IMR-90 (cell line): Measurements from ENCODE around the gene FLT3LG. TPM values are rescaled to one million over a fixed set of nuclear protein-coding genes. Genes with fewer than 3 reads are reported as not detected.

Experiments used
- ATAC-seq: fragments of 200-7000 bp; cut with Tn5 transposase; 2 replicates; pipeline ENCODE4 v1.9.1; 2020; ENCODE audit warnings: low read depth, mild to moderate bottlenecking, moderate library complexity
- BruUV-seq: library from RNA; stranded (reverse); fragments of 400-500 nt; replicated peaks from 2 replicates; lab custom pipeline; 2021; lab: Mats Ljungman, UMichigan
- CTCF ChIA-PET: fragments of 300-600 bp; formaldehyde crosslinking; extraction: SDS; loops from one replicate; lab custom pipeline; 2021; ENCODE audit warnings: antibody characterized with exemption; lab: Yijun Ruan, JAX
- POLR2A ChIA-PET: fragments of 300-600 bp; sonication (Branson Sonifier 250); formaldehyde crosslinking; loops from one replicate; lab custom pipeline; 2022; ENCODE audit warnings: antibody characterized with exemption; ENCODE audit not compliant: unreplicated experiment; lab: Charles Lee
- DNase-seq: peaks from one replicate; pipeline ENCODE4 v3.0.0; 2013
- H2AFZ ChIP-seq: replicated peaks from 2 replicates; pipeline ENCODE3; 2013; ENCODE audit warnings: low read length, mild to moderate bottlenecking; ENCODE audit not compliant: poor library complexity
- H2AK5ac ChIP-seq: 2 replicates; pipeline ENCODE4 v1.6.1; 2013; ENCODE audit warnings: low read depth, low read length, inconsistent platforms
- H2AK9ac ChIP-seq: replicated peaks from 2 replicates; pipeline ENCODE3; 2013; ENCODE audit warnings: mild to moderate bottlenecking, low read depth, low read length, moderate library complexity; ENCODE audit not compliant: poor library complexity
- H2BK120ac ChIP-seq: 2 replicates; pipeline ENCODE4 v1.6.1; 2013; ENCODE audit warnings: low read depth, low read length, inconsistent platforms
- H2BK15ac ChIP-seq: 3 replicates; pipeline ENCODE4 v1.6.1; 2013; ENCODE audit warnings: low read depth, low read length, inconsistent platforms
- H2BK20ac ChIP-seq: 2 replicates; pipeline ENCODE4 v1.6.1; 2013; ENCODE audit warnings: low read depth, mild to moderate bottlenecking, inconsistent platforms, low read length, moderate library complexity
- H2BK5ac ChIP-seq: 2 replicates; pipeline ENCODE4 v1.6.1; 2013; ENCODE audit warnings: mild to moderate bottlenecking, low read depth, low read length, inconsistent platforms; ENCODE audit not compliant: poor library complexity, severe bottlenecking
- H3K14ac ChIP-seq: replicated peaks from 2 replicates; pipeline ENCODE4 v1.6.1; 2013; ENCODE audit warnings: low read depth, low read length, inconsistent platforms
- H3K18ac ChIP-seq: 2 replicates; pipeline ENCODE4 v1.6.1; 2013; ENCODE audit warnings: low read depth, low read length, control low read depth
- H3K23ac ChIP-seq: 2 replicates; pipeline ENCODE4 v1.6.1; 2013; ENCODE audit warnings: low read depth, low read length, inconsistent platforms
- H3K27ac ChIP-seq: 2 replicates; pipeline ENCODE4 v1.5.1; 2013; ENCODE audit warnings: mild to moderate bottlenecking, control low read depth, low read length; ENCODE audit not compliant: insufficient read depth
- H3K27me3 ChIP-seq: 2 replicates; pipeline ENCODE4 v1.6.1; 2013; ENCODE audit warnings: low read length; ENCODE audit not compliant: control insufficient read depth, insufficient read depth
- H3K36me3 ChIP-seq: 2 replicates; pipeline ENCODE4 v1.6.1; 2013; ENCODE audit warnings: low read length, mixed read lengths; ENCODE audit not compliant: control insufficient read depth, insufficient read depth
- H3K4ac ChIP-seq: 2 replicates; pipeline ENCODE4 v1.6.1; 2013; ENCODE audit warnings: low read depth, low read length, inconsistent platforms
- H3K4me1 ChIP-seq: 2 replicates; pipeline ENCODE4 v1.6.1; 2013; ENCODE audit warnings: low read length, mixed read lengths; ENCODE audit not compliant: control insufficient read depth, insufficient read depth
- H3K4me2 ChIP-seq: 2 replicates; pipeline ENCODE4 v1.6.1; 2013; ENCODE audit warnings: low read depth, mild to moderate bottlenecking, control low read depth, low read length, moderate library complexity
- H3K4me3 ChIP-seq: 2 replicates; pipeline ENCODE4 v1.5.1; 2013; ENCODE audit warnings: low read depth, mild to moderate bottlenecking, control low read depth, low read length, moderate library complexity; ENCODE audit not compliant: insufficient read depth
- H3K56ac ChIP-seq: 2 replicates; pipeline ENCODE4 v1.6.1; 2013; ENCODE audit warnings: low read length, inconsistent platforms; ENCODE audit not compliant: insufficient read depth; ENCODE audit errors: extremely low read depth
- H3K79me1 ChIP-seq, 2 experiments: 2 replicates each; pipeline ENCODE4 v1.6.1; 2013; ENCODE audit warnings: low read length in 2 of 2, inconsistent platforms in 1 of 2, low read depth in 1 of 2
- H3K9ac ChIP-seq: 2 replicates; pipeline ENCODE4 v1.6.1; 2013; ENCODE audit warnings: low read depth, low read length, control low read depth
- H3K9me1 ChIP-seq: 2 replicates; pipeline ENCODE4 v1.6.1; 2013; ENCODE audit warnings: low read length, inconsistent platforms; ENCODE audit not compliant: insufficient read depth
- H3K9me3 ChIP-seq: 2 replicates; pipeline ENCODE4 v1.6.1; 2013; ENCODE audit warnings: low read length; ENCODE audit not compliant: control insufficient read depth, insufficient read depth
- H4K20me1 ChIP-seq: 2 replicates; pipeline ENCODE4 v1.6.1; 2013; ENCODE audit warnings: low read length, inconsistent platforms; ENCODE audit not compliant: insufficient read depth
- H4K5ac ChIP-seq: 2 replicates; pipeline ENCODE4 v1.6.1; 2013; ENCODE audit warnings: mild to moderate bottlenecking, low read depth, low read length, control low read depth
- H4K8ac ChIP-seq, 2 experiments: 2 replicates each; pipeline ENCODE4 v1.6.1; 2013; ENCODE audit warnings: low read depth in 2 of 2, low read length in 2 of 2, control low read depth in 1 of 2, inconsistent platforms in 1 of 2
- H4K91ac ChIP-seq: 2 replicates; pipeline ENCODE4 v1.6.1; 2013; ENCODE audit warnings: low read depth, low read length, inconsistent platforms; ENCODE audit not compliant: insufficient read depth
- BHLHE40 ChIP-seq: fragments of 150-350 bp; IDR thresholded peaks from 2 replicates; pipeline ENCODE4 v1.6.1; 2016; ENCODE audit warnings: mild to moderate bottlenecking, low read depth, low read length
- CEBPB ChIP-seq: IDR thresholded peaks from 2 replicates; pipeline ENCODE4 v1.6.1; 2012; ENCODE audit warnings: low read depth, low read length, improper control_type of control experiment
- CHD1 ChIP-seq: IDR thresholded peaks from 2 replicates; pipeline ENCODE4 v1.6.1; 2012; ENCODE audit warnings: low read depth, low read length, improper control_type of control experiment
- FOS ChIP-seq: fragments of 150-350 bp; IDR thresholded peaks from 2 replicates; pipeline ENCODE4 v1.6.1; 2016; ENCODE audit warnings: low read depth, low read length
- MAFK ChIP-seq: IDR thresholded peaks from 2 replicates; pipeline ENCODE4 v1.6.1; 2012; ENCODE audit warnings: low read depth, low read length, improper control_type of control experiment
- MAZ ChIP-seq: IDR thresholded peaks from 2 replicates; pipeline ENCODE4 v1.6.1; 2012; ENCODE audit warnings: low read depth, mild to moderate bottlenecking, low read length, improper control_type of control experiment, moderate library complexity, borderline replicate concordance
- MXI1 ChIP-seq: IDR thresholded peaks from 2 replicates; pipeline ENCODE4 v1.6.1; 2012; ENCODE audit warnings: low read depth, mild to moderate bottlenecking, low read length, moderate library complexity, borderline replicate concordance
- NFE2L2 ChIP-seq: fragments of 150-350 bp; IDR thresholded peaks from 2 replicates; pipeline ENCODE4 v1.6.1; 2016; ENCODE audit warnings: low read depth, mild to moderate bottlenecking, low read length
- POLR2A ChIP-seq: IDR thresholded peaks from 2 replicates; pipeline ENCODE4 v1.6.1; 2012; ENCODE audit warnings: mild to moderate bottlenecking, low read depth, low read length
- RAD21 ChIP-seq: IDR thresholded peaks from 2 replicates; pipeline ENCODE4 v1.6.1; 2012; ENCODE audit warnings: low read length, improper control_type of control experiment
- RCOR1 ChIP-seq: IDR thresholded peaks from 2 replicates; pipeline ENCODE4 v1.6.1; 2012; ENCODE audit warnings: mild to moderate bottlenecking, low read length, improper control_type of control experiment; ENCODE audit not compliant: insufficient replicate concordance
- RFX5 ChIP-seq: IDR thresholded peaks from 2 replicates; pipeline ENCODE4 v1.8.0; 2012; ENCODE audit warnings: low read depth, mild to moderate bottlenecking, low read length, moderate library complexity
- SMC3 ChIP-seq: fragments of 150-350 bp; IDR thresholded peaks from 2 replicates; pipeline ENCODE4 v1.6.1; 2016; ENCODE audit warnings: low read depth, mild to moderate bottlenecking, antibody characterized with exemption, low read length, moderate library complexity
- WGBS, 2 experiments: methylation state at CpG; one replicate each; pipeline versions ENCODE4 v1.1.5 to v1.1.7; 2013; ENCODE audit warnings: missing lambda C conversion rate in 2 of 2; ENCODE audit not compliant: insufficient read length in 1 of 2; ENCODE audit errors: extremely low coverage in 2 of 2; 5-methylcytosine and 5-hydroxymethylcytosine counted together
- dilution Hi-C: fragments of 300-500 bp; cut with HindIII; formaldehyde crosslinking; loops from one replicate; pipeline ENCODE4 v1.14.3; 2018; ENCODE audit warnings: low sequenced_read_pairs; ENCODE audit not compliant: unreplicated experiment
- in situ Hi-C: fragments of 300-500 bp; cut with MboI; formaldehyde crosslinking; loops from 3 replicates; pipeline ENCODE4 v1.14.3; 2019; ENCODE audit warnings: low sequenced_read_pairs, inconsistent platforms, mixed read lengths
- intact Hi-C: fragments of 100-400 bp; cut with micrococcal nuclease; formaldehyde crosslinking; loops from 2 replicates; pipeline ENCODE4 v1.10.0; 2022
- polyA plus RNA-seq, 3 experiments: library from polyadenylated mRNA; depleted of rRNA; stranded (reverse); fragments of >200 nt; gene quantifications; 2 replicates each; pipeline ENCODE4 v1.2.3, GENCODE V29; 2012; ENCODE audit warnings: low replicate concordance in 1 of 3
- total RNA-seq: library from RNA; depleted of rRNA; stranded (reverse); fragments of >200 nt; gene quantifications from 2 replicates; pipeline ENCODE4 v1.2.3, GENCODE V29; 2012
- TF ChIP-seq, protein P1 (sequence below): fragments of 150-350 bp; IDR thresholded peaks from 2 replicates; pipeline ENCODE4 v1.6.1; 2017; ENCODE audit warnings: mild to moderate bottlenecking, antibody characterized with exemption, low read length, low read depth
- TF ChIP-seq, protein P2 (sequence below): conservative IDR thresholded peaks from 2 replicates; pipeline ENCODE4 v1.5.1; 2012; ENCODE audit warnings: mild to moderate bottlenecking, low read depth, low read length, improper control_type of control experiment
- TF ChIP-seq, protein P3 (sequence below): fragments of 150-350 bp; IDR thresholded peaks from 2 replicates; pipeline ENCODE4 v1.6.1; 2016; ENCODE audit warnings: low read depth, mild to moderate bottlenecking, low read length, moderate library complexity, borderline replicate concordance

FLT3LG gene
- total and polyA plus RNA-seq, 2 of the 4 experiments (the other 2 are of a cell fraction): 0.90 to 8.3 TPM

DNA sequence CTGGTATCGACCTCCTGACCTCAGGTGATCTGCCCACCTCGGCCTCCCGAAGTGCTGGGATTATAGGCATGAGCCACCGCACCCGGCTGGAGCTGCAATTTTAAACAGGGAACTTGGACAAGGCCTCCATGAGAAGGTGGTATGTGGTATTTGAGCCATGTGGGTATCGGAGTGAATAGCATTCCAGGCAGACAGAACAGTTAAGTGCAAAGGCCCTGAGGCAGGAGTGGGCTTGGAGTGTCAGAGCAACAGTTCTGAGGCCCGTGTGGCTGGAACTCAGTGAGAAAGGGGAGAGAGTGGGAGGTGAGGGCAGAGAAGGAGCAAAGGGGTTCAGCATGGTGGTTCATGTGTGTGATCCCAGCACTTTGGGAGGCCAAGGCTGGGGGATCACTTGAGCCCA lies 56.7 kb downstream of the FLT3LG start:
- no peak overlapping the region for H3K4ac ChIP-seq
- no peak overlapping the region for H3K4me3 ChIP-seq
- H3K4me1 ChIP-seq: peaks cover 8% of the 10 kb centered on the region
- peaks cover 13% of the 10 kb centered on the region; the same call in 1 of the 2 replicates for H3K9me1 ChIP-seq
- ATAC-seq (no peak), DNase-seq (no peak)
- no peak overlapping the region for H3K9ac ChIP-seq
- ChIA-PET CTCF (interaction anchor here (0.8 to 1.3 kb wide), 2 partner anchors 16 to 40 kb away, joined by 3 read pairs; no protein-coding TSS in a partner anchor), POLR2A (interaction anchor here (0.7 kb wide), 1 partner anchor 490 kb away, joined by 15 read pairs; no protein-coding TSS in a partner anchor)
- H3K56ac ChIP-seq: no peak overlapping the region
- no peak overlapping the region for H4K8ac ChIP-seq
- 96% methylated on average over 7 of the region's 7 CpGs; no CpG with 5 or more reads in 1 of the 2 experiments for WGBS, 2 experiments
- H3K27ac ChIP-seq: no peak overlapping the region
- TF ChIP-seq MAFK: no peak
- no peak for TF ChIP-seq POLR2A
- TF ChIP-seq, protein P1, sequence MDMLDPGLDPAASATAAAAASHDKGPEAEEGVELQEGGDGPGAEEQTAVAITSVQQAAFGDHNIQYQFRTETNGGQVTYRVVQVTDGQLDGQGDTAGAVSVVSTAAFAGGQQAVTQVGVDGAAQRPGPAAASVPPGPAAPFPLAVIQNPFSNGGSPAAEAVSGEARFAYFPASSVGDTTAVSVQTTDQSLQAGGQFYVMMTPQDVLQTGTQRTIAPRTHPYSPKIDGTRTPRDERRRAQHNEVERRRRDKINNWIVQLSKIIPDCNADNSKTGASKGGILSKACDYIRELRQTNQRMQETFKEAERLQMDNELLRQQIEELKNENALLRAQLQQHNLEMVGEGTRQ: no peak
- no peak for TF ChIP-seq BHLHE40
- TF ChIP-seq RCOR1: no peak
- TF ChIP-seq, protein P2, sequence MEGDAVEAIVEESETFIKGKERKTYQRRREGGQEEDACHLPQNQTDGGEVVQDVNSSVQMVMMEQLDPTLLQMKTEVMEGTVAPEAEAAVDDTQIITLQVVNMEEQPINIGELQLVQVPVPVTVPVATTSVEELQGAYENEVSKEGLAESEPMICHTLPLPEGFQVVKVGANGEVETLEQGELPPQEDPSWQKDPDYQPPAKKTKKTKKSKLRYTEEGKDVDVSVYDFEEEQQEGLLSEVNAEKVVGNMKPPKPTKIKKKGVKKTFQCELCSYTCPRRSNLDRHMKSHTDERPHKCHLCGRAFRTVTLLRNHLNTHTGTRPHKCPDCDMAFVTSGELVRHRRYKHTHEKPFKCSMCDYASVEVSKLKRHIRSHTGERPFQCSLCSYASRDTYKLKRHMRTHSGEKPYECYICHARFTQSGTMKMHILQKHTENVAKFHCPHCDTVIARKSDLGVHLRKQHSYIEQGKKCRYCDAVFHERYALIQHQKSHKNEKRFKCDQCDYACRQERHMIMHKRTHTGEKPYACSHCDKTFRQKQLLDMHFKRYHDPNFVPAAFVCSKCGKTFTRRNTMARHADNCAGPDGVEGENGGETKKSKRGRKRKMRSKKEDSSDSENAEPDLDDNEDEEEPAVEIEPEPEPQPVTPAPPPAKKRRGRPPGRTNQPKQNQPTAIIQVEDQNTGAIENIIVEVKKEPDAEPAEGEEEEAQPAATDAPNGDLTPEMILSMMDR: no peak
- no peak for TF ChIP-seq MXI1
- no peak for TF ChIP-seq RFX5
- no peak for TF ChIP-seq NFE2L2
- no peak for TF ChIP-seq FOS
- no peak for TF ChIP-seq MAZ
- TF ChIP-seq RAD21: no peak
- TF ChIP-seq SMC3: no peak
- TF ChIP-seq CEBPB: no peak
- TF ChIP-seq, protein P3, sequence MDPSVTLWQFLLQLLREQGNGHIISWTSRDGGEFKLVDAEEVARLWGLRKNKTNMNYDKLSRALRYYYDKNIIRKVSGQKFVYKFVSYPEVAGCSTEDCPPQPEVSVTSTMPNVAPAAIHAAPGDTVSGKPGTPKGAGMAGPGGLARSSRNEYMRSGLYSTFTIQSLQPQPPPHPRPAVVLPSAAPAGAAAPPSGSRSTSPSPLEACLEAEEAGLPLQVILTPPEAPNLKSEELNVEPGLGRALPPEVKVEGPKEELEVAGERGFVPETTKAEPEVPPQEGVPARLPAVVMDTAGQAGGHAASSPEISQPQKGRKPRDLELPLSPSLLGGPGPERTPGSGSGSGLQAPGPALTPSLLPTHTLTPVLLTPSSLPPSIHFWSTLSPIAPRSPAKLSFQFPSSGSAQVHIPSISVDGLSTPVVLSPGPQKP: no peak
- no peak for TF ChIP-seq CHD1
- H2BK15ac ChIP-seq: no peak overlapping the region
- BruUV-seq: no TSS peak
- no peak overlapping the region for H2AFZ ChIP-seq
- H4K20me1 ChIP-seq: peaks cover 4% of the 10 kb centered on the region
- no peak overlapping the region for H3K18ac ChIP-seq
- no peak overlapping the region for H2BK20ac ChIP-seq
- H3K9me3 ChIP-seq: no peaks in the 10 kb centered on the region
- no peak overlapping the region for H3K23ac ChIP-seq
- H4K5ac ChIP-seq: no peak overlapping the region
- dilution Hi-C loops (no loop called here), in situ Hi-C loops (no loop called here), intact Hi-C loops (no loop called here)
- no peak overlapping the region for H2AK5ac ChIP-seq
- no peak overlapping the region for H3K4me2 ChIP-seq
- no peak overlapping the region for H3K14ac ChIP-seq
- no peak overlapping the region for H2BK5ac ChIP-seq
- peaks cover 9% of the 10 kb centered on the region for H3K36me3 ChIP-seq
- no peak overlapping the region for H2AK9ac ChIP-seq
- H4K91ac ChIP-seq: no peak overlapping the region
- H3K27me3 ChIP-seq: no peaks in the 10 kb centered on the region
- H2BK120ac ChIP-seq: no peak overlapping the region
- peaks cover 10 to 41% of the 10 kb centered on the region in 2 experiments for H3K79me1 ChIP-seq
